AG04449 (cell line): ENCODE measurements around the gene SUMO2.
"Not testable (repeated sequence)": the region's sequence is repeated elsewhere in the genome, so short reads cannot be mapped to it uniquely, and the experiment has no call there.

Experiments used
- CTCF ChIA-PET: fragments of 350-600 bp; formaldehyde crosslinking; extraction: SDS; loops from one replicate; lab custom pipeline; 2021; ENCODE audit warnings: antibody characterized with exemption; lab: Yijun Ruan, JAX
- POLR2A ChIA-PET: fragments of 400-600, 350-600 bp; formaldehyde crosslinking; extraction: SDS; loops from one replicate; lab custom pipeline; 2020; ENCODE audit warnings: antibody characterized with exemption, inconsistent platforms; lab: Yijun Ruan, JAX
- DNase-seq: peaks from one replicate; pipeline ENCODE4 v3.0.0-alpha.2; 2010; ENCODE audit warnings: low read depth, low spot score
- H3K4me3 ChIP-seq: 2 replicates; pipeline ENCODE4 v1.5.1; 2011; ENCODE audit warnings: low read depth, mild to moderate bottlenecking, control low read depth, low read length
- CTCF ChIP-seq: IDR thresholded peaks from one replicate; pipeline ENCODE4 v1.5.1; 2011; ENCODE audit warnings: mild to moderate bottlenecking, moderate library complexity, low read length, control low read depth, inconsistent platforms; ENCODE audit not compliant: insufficient read depth; ENCODE audit errors: missing control alignments

SUMO2 gene

GRCh38 chr17:75146592-75146991, 36.2 kb downstream of the SUMO2 start:
- ChIA-PET POLR2A (no interaction called here), CTCF (interaction anchor here (1.2 to 4.0 kb wide), 3 partner anchors 16 to 34 kb away, joined by 4 to 26 read pairs (median 11); partner anchors contain the start of gene NT5C)
- DNase-seq = no peak
- no peak for TF ChIP-seq CTCF
- H3K4me3 ChIP-seq = no peak overlapping the region

- ChIA-PET CTCF (interaction anchor here (0.8 to 4.0 kb wide), 11 partner anchors 8 to 268 kb away, joined by 3 to 26 read pairs (median 5); partner anchors contain the start of genes MIF4GD and NT5C), POLR2A (interaction anchor here (0.9 kb wide), 1 partner anchor 8 kb away, joined by 3 read pairs; no protein-coding TSS in a partner anchor)
- no peak for DNase-seq
- no peak overlapping the region for H3K4me3 ChIP-seq
- no peak for TF ChIP-seq CTCF
Observed at GRCh38 chr17:75144816-75145512, 37.8 kb downstream of the SUMO2 start.

GRCh38 chr17:75142236-75142971, 40.4 kb downstream of the SUMO2 start:
- no peak overlapping the region for H3K4me3 ChIP-seq
- ChIA-PET POLR2A (no interaction called here), CTCF (interaction anchor here (1.0 to 4.0 kb wide), 4 partner anchors 11 to 28 kb away, joined by 3 to 26 read pairs (median 8); partner anchors contain the start of gene NT5C)
- DNase-seq = no peak
- TF ChIP-seq CTCF = no peak

DNA sequence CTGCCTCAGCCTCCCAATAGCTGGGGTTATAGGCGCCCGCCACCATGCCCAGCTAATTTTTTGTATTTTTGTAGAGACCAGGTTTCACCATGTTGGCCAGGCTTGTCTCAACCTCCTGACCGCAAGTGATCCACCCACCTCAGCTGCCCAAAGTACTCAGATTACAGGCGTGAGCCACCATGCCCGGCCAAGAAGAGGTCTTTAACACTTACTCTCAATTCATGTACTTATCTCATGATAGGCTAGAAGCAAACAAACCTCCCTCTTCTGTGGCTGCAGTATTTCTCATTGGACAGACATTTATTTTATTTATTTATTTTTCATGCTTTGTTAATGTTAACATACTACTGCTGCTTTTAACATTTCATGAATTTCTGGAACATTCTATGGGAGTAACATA, 44.2 kb downstream of the SUMO2 start:
- no peak for TF ChIP-seq CTCF
- ChIA-PET POLR2A (no interaction called here), CTCF (interaction anchor here (1.0 to 3.1 kb wide), 3 partner anchors 8 to 12 kb away, joined by 5 to 12 read pairs (median 8); partner anchors contain the start of gene NT5C)

GRCh38 chr17:75137762-75138161, 45.0 kb downstream of the SUMO2 start:
- not testable (repeated sequence) for DNase-seq, H3K4me3 ChIP-seq
- ChIA-PET POLR2A (interaction anchor here (1.2 kb wide), 1 partner anchor 16 kb away, joined by 3 read pairs; the partner anchor contains the start of gene JPT1), CTCF (interaction anchor here (1.2 to 3.1 kb wide), 5 partner anchors 8 to 34 kb away, joined by 3 to 14 read pairs (median 8); no protein-coding TSS in a partner anchor)

More for the DNA sequence above, 44.2 kb downstream of the SUMO2 start:
- no peak for DNase-seq
- H3K4me3 ChIP-seq = no peak overlapping the region

- DNase-seq = no peak
- no peak for TF ChIP-seq CTCF
- ChIA-PET CTCF (interaction anchor here (1.8 kb wide), 1 partner anchor 35 kb away, joined by 5 read pairs; no protein-coding TSS in a partner anchor), POLR2A (interaction anchor here (0.7 kb wide), 1 partner anchor 9 kb away, joined by 3 read pairs; no protein-coding TSS in a partner anchor)
- no peak overlapping the region for H3K4me3 ChIP-seq
Observed at GRCh38 chr17:75135946-75136345, 46.8 kb downstream of the SUMO2 start.
